WTC11 (cell line): Measurements from ENCODE around the gene DDX39B.

ENCODE experiments used
- CREB1 ChIP-seq: sonication (generic); formaldehyde crosslinking; IDR thresholded peaks from 2 replicates; pipeline ENCODE4 v1.8.0; 2023; ENCODE audit warnings: mild to moderate bottlenecking, missing genetic modification reagents
- FOXK1 ChIP-seq: sonication (generic); formaldehyde crosslinking; IDR thresholded peaks from 2 replicates; pipeline ENCODE4 v1.8.0; 2022; ENCODE audit warnings: mild to moderate bottlenecking, moderate library complexity, missing genetic modification reagents
- JUN ChIP-seq: sonication (generic); formaldehyde crosslinking; IDR thresholded peaks from 2 replicates; pipeline ENCODE4 v1.8.0; 2023; ENCODE audit warnings: mild to moderate bottlenecking, missing genetic modification reagents
- SMAD3 ChIP-seq: sonication (generic); formaldehyde crosslinking; IDR thresholded peaks from 2 replicates; pipeline ENCODE4 v1.8.0; 2022; ENCODE audit warnings: missing genetic modification reagents, mild to moderate bottlenecking, borderline replicate concordance
- TCF7 ChIP-seq: sonication (generic); formaldehyde crosslinking; IDR thresholded peaks from 2 replicates; pipeline ENCODE4 v1.8.0; 2022; ENCODE audit warnings: mild to moderate bottlenecking, low read depth, missing genetic modification reagents, moderate library complexity
- TEAD4 ChIP-seq: sonication (generic); formaldehyde crosslinking; IDR thresholded peaks from 2 replicates; pipeline ENCODE4 v1.8.0; 2022; ENCODE audit warnings: mild to moderate bottlenecking, missing genetic modification reagents
- ZNF232 ChIP-seq: sonication (generic); formaldehyde crosslinking; IDR thresholded peaks from 2 replicates; pipeline ENCODE4 v1.8.0; 2022; ENCODE audit warnings: mild to moderate bottlenecking, missing genetic modification reagents
- TF ChIP-seq, protein P1 (sequence below): sonication (generic); formaldehyde crosslinking; IDR thresholded peaks from 2 replicates; pipeline ENCODE4 v1.8.0; 2022; ENCODE audit warnings: mild to moderate bottlenecking, missing genetic modification reagents
- TF ChIP-seq, protein P2 (sequence below): fragments of 200-600 bp; IDR thresholded peaks from 2 replicates; pipeline ENCODE4 v1.8.0; 2022; ENCODE audit warnings: antibody characterized with exemption
- TF ChIP-seq, protein P3 (sequence below): sonication (generic); formaldehyde crosslinking; IDR thresholded peaks from 2 replicates; pipeline ENCODE4 v1.8.0; 2022; ENCODE audit warnings: mild to moderate bottlenecking, missing genetic modification reagents
- TF ChIP-seq, protein P4 (sequence below): sonication (generic); formaldehyde crosslinking; IDR thresholded peaks from 2 replicates; pipeline ENCODE4 v1.8.1; 2023; ENCODE audit warnings: mild to moderate bottlenecking, missing genetic modification reagents, moderate library complexity

DNA sequence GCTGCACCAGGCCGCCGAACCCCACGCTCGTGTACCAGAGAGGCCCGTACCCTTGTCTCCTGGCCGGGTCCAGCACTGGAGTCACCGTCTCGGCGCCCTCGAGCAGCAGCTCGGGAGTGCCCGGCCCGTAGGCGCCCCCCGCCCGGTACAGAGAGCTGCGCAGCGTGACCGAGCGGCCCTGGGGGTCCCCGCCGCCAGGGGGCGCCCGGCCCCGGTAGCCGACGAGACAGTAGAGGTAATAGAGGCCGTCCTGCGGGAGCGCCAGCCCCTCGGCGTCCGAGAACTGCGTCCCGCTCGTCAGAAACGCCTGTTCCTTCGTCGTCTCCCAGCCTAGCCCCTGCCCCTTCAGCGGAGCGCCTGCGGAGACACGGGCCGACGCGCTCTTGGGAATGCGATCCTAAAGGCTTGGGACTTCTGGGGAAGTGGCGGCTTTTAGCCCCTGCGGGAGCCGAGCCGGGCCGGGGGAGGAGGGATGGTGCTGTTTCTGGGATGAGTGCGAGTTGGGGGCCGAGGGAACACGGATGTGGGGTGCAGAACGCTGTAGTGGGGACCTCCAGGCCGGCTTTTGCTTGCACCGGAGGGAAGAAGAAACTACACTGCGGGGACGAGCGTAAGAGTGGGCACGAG is 39.1 kb upstream of the DDX39B start:
- TF ChIP-seq, protein P1, sequence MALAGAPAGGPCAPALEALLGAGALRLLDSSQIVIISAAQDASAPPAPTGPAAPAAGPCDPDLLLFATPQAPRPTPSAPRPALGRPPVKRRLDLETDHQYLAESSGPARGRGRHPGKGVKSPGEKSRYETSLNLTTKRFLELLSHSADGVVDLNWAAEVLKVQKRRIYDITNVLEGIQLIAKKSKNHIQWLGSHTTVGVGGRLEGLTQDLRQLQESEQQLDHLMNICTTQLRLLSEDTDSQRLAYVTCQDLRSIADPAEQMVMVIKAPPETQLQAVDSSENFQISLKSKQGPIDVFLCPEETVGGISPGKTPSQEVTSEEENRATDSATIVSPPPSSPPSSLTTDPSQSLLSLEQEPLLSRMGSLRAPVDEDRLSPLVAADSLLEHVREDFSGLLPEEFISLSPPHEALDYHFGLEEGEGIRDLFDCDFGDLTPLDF (CRISPR knock-in tag) = peak; percentile 7; the same call in 1 of the 2 replicates
- TF ChIP-seq, protein P2, sequence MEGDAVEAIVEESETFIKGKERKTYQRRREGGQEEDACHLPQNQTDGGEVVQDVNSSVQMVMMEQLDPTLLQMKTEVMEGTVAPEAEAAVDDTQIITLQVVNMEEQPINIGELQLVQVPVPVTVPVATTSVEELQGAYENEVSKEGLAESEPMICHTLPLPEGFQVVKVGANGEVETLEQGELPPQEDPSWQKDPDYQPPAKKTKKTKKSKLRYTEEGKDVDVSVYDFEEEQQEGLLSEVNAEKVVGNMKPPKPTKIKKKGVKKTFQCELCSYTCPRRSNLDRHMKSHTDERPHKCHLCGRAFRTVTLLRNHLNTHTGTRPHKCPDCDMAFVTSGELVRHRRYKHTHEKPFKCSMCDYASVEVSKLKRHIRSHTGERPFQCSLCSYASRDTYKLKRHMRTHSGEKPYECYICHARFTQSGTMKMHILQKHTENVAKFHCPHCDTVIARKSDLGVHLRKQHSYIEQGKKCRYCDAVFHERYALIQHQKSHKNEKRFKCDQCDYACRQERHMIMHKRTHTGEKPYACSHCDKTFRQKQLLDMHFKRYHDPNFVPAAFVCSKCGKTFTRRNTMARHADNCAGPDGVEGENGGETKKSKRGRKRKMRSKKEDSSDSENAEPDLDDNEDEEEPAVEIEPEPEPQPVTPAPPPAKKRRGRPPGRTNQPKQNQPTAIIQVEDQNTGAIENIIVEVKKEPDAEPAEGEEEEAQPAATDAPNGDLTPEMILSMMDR = peak; percentile 95
- TF ChIP-seq SMAD3 (CRISPR knock-in tag) (no peak), TCF7 (CRISPR knock-in tag) (no peak), TEAD4 (no peak), ZNF232 (CRISPR knock-in tag) (no peak), CREB1 (CRISPR knock-in tag) (0 out of 2 replicates have a peak, but pooled peaks have one; percentile 38), FOXK1 (CRISPR knock-in tag) (0 out of 2 replicates have a peak, but pooled peaks have one; percentile 41), JUN (CRISPR knock-in tag) (no peak)
- TF ChIP-seq, protein P3, sequence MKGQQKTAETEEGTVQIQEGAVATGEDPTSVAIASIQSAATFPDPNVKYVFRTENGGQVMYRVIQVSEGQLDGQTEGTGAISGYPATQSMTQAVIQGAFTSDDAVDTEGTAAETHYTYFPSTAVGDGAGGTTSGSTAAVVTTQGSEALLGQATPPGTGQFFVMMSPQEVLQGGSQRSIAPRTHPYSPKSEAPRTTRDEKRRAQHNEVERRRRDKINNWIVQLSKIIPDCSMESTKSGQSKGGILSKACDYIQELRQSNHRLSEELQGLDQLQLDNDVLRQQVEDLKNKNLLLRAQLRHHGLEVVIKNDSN = peak; percentile 10; the same call in 1 of the 2 replicates
- TF ChIP-seq, protein P4, sequence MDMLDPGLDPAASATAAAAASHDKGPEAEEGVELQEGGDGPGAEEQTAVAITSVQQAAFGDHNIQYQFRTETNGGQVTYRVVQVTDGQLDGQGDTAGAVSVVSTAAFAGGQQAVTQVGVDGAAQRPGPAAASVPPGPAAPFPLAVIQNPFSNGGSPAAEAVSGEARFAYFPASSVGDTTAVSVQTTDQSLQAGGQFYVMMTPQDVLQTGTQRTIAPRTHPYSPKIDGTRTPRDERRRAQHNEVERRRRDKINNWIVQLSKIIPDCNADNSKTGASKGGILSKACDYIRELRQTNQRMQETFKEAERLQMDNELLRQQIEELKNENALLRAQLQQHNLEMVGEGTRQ = no peak
